HG03064 (cell line): ENCODE results near the gene IRAK3.

Source experiments
- ATAC-seq: cut with Tn5 transposase; IDR thresholded peaks from one replicate; pipeline ENCODE4 v1.9.1; 2021; ENCODE audit warnings: low read depth; ENCODE audit not compliant: unreplicated experiment

Gene IRAK3

GRCh38 chr12:66297923-66298322, 108.9 kb downstream of the IRAK3 start:
- no peak for ATAC-seq

GRCh38 chr12:66301944-66302826, 113.2 kb downstream of the IRAK3 start, which contains the start of gene HELB:
Gene HELB (plus strand): TSS chr12:66302493. CDS start chr12:66302604, 111 bp downstream.
- ATAC-seq, result peak; percentile 90

- ATAC-seq, result no peak
Measured at GRCh38 chr12:66302827-66303169, 113.8 kb downstream of the IRAK3 start.

GRCh38 chr12:66303316-66303804, 114.3 kb downstream of the IRAK3 start:
- peak; percentile 51 for ATAC-seq
